Measurements from ENCODE around the gene BEST1. TPM values are rescaled to one million over a fixed set of nuclear protein-coding genes. Genes with fewer than 3 reads are reported as not detected.

Gene BEST1
- total RNA-seq, 4 donors from 2014 or later: 8.1 to 14.3 (median 10.1) TPM

DNA sequence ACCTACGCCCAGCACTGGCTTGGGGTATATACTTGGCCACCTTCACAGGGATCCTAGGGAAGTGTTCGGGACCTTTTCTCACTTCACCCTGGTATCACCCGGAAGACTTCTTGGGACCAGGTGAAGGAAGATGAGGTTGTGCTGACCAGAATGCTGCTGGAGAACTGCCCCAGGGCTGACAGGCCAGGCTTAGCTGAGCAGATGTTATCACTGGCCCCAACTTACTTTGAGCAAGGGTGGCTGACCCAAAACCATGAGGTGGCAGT, 12.8 kb downstream of the BEST1 start:
- TF ChIP-seq CTCF (IDR thresholded peaks at IDR 0.05; ENCODE audit: low read depth): no peak

GRCh38 chr11:61963282-61964057, 13.3 kb downstream of the BEST1 start:
- TF ChIP-seq CTCF (IDR thresholded peaks at IDR 0.05; ENCODE audit: low read depth): no peak

GRCh38 chr11:61964058-61964665, 14.0 kb downstream of the BEST1 start:
- no peak for TF ChIP-seq CTCF (IDR thresholded peaks at IDR 0.05; ENCODE audit: low read depth)

- TF ChIP-seq CTCF (IDR thresholded peaks at IDR 0.05; ENCODE audit: low read depth): no peak
Observed at GRCh38 chr11:61966734-61967115, 16.6 kb downstream of the BEST1 start.

DNA sequence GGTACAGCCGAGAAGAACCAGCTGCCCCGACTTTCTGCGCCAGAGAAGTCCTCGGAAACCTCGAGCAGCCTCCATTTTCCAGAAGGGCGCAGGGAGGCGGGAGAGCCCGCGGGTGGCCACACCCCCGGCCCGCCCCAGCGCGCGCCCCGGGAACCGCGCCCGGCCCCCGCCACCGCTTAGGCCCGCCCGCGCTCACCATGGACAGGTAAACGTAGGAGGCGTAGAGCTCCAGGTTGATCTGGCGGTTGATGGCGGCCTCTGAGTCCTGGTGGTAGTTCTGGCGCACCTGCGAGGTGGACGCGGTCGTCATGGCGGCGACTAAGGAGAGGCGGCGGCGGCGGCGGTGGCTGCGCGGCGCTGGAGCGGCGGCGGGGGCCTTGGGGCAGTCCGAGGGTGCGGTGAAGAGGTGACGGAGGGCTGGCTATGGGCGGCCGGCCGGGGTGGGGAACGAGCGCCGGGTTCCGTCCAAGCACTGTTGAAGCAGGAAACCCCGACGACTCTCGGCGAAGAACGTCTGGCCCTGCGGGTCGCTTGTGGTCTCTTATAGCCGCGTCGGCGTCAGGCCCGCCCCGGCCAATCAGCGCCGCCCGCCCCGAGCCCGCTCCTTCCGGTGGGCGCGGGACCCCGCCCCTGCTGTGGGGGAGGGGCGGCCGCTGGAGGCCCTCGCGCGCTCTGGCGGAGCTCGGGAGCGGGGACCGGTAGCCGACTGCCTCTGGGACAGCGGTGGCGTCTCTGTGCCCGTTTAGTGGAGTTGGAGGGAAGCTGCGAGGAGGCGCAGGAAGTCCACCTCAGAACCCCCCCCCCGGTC, 17.2 kb downstream of the BEST1 start, which contains the start of gene FTH1:
TSS of gene FTH1 (minus strand) at position 519 of the 808 bp plus-strand sequence. CDS start at position 310, 209 bp downstream.
- TF ChIP-seq CTCF (IDR thresholded peaks at IDR 0.05; ENCODE audit: low read depth): no peak

GRCh38 chr11:61967924-61968757, 18.0 kb downstream of the BEST1 start:
- TF ChIP-seq CTCF (IDR thresholded peaks at IDR 0.05; ENCODE audit: low read depth): no peak

All from subcutaneous adipose tissue (tissue), 4 donors.